NCI-H2029 treated with DMSO at 0.1 percent for 48 hours (cell line): ENCODE results near the gene ESPN.
"Not testable (repeated sequence)": the region's sequence is repeated elsewhere in the genome, so short reads cannot be mapped to it uniquely, and the experiment has no call there.

Experiments
- DNase-seq: peaks from one replicate; lab custom pipeline; 2025; lab: John Stamatoyannopoulos, UW

Gene ESPN

GRCh38 chr1:6427441-6428390, 3.1 kb downstream of the ESPN start:
- no peak for DNase-seq

- not testable (repeated sequence) for DNase-seq
These were observed 3.9 kb downstream of the ESPN start for GRCh38 chr1:6428453-6428852.

- not testable (repeated sequence) for DNase-seq
These were observed 5.3 kb downstream of the ESPN start for GRCh38 chr1:6429660-6430411.

GRCh38 chr1:6431645-6432579, 7.3 kb downstream of the ESPN start:
- DNase-seq, result not testable (repeated sequence)

- DNase-seq, result no peak
These were observed 9.6 kb downstream of the ESPN start for GRCh38 chr1:6434186-6434585.

GRCh38 chr1:6435129-6435528, 10.6 kb downstream of the ESPN start:
- no peak for DNase-seq

GRCh38 chr1:6435547-6435946, 11.0 kb downstream of the ESPN start:
- DNase-seq, result no peak

GRCh38 chr1:6436277-6436676, 11.7 kb downstream of the ESPN start:
- not testable (repeated sequence) for DNase-seq

- not testable (repeated sequence) for DNase-seq
These were observed 12.6 kb downstream of the ESPN start for GRCh38 chr1:6437012-6437700.

- peak; percentile 49 for DNase-seq
These were observed 13.5 kb downstream of the ESPN start for GRCh38 chr1:6438047-6438525.

- DNase-seq, result no peak
These were observed 15.9 kb downstream of the ESPN start for GRCh38 chr1:6440198-6441126.

GRCh38 chr1:6441586-6441985, 17.0 kb downstream of the ESPN start:
- DNase-seq, result no peak

GRCh38 chr1:6443339-6444115, 19.0 kb downstream of the ESPN start:
- no peak for DNase-seq

GRCh38 chr1:6444377-6444776, 19.8 kb downstream of the ESPN start:
- no peak for DNase-seq

- no peak for DNase-seq
These were observed 20.6 kb downstream of the ESPN start for GRCh38 chr1:6445062-6445763.

- DNase-seq, result not testable (repeated sequence)
These were observed 21.4 kb downstream of the ESPN start for GRCh38 chr1:6445929-6446328.

GRCh38 chr1:6446665-6447015, 22.1 kb downstream of the ESPN start:
- no peak for DNase-seq

- no peak for DNase-seq
These were observed 22.6 kb downstream of the ESPN start for GRCh38 chr1:6447016-6447817.
